Pulmonary artery endothelial cell (primary cell): ENCODE results near the gene IL1RAPL2. TPM values are rescaled to one million over a fixed set of nuclear protein-coding genes. Genes with fewer than 3 reads are reported as not detected.
"Not testable (repeated sequence)": the region's sequence is repeated elsewhere in the genome, so short reads cannot be mapped to it uniquely, and the experiment has no call there.

ENCODE experiments used
- DNase-seq: peaks from one replicate; pipeline ENCODE4 v3.0.0-alpha.2; 2011; ENCODE audit warnings: low read depth, low spot score
- total RNA-seq: library from RNA; depleted of rRNA; stranded (reverse); fragments of >200 nt; gene quantifications from 2 replicates; pipeline ENCODE4 v1.2.3, GENCODE V29; 2014

IL1RAPL2 gene
- total RNA-seq, 1 donor from 2014 or later = not detected

DNA sequence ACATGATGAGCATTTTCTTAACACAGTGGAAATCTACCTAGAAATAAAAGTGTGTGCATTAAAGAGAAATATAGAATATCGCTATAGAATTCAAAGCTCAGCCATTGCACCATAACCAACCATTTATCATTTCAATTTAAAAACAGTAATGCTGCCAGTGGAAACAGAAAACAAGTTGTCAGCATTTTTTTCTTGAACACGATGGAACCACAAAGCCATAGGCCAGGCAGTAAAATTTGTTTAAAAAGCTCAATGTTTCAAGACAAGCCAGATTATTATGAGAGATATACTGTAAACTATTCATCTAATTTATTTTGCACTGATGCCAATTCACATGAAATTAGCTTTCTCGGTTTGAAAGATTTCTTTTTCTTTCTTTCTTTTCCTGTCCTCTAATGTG, 1209.7 kb downstream of the IL1RAPL2 start:
- DNase-seq = no peak

DNA sequence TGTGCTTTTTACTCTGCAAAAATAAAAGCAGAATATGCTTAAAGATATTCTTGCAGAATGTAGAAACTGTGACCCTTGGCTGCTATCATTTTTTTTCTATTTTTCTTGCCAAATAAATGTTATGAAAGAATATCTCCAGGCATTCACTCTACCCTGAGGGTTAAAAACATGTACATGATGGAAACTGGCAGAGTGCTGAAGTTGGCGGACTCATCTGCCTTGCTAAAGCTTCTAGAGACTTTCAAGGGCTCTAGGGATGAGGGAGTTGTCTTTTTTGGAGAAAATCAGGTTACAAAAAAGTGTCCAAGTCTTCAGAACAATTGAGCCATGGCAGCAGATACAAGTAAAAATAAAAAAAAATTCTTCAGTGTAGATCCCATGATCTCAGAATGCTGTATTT, 1215.8 kb downstream of the IL1RAPL2 start:
- no peak for DNase-seq

DNA sequence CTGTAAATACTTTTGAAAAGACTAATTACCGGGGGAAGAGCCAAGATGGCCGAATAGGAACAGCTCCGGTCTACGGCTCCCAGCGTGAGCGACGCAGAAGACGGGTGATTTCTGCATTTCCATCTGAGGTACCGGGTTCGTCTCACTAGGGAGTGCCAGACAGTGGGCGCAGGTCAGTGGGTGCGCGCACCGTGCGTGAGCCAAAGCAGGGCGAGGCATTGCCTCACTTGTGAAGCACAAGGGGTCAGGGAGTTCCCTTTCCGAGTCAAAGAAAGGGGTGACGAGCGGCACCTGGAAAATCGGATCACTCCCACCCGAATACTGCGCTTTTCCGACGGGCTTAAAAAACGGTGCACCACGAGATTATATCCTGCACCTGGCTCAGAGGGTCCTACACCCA, 1230.9 kb downstream of the IL1RAPL2 start:
- not testable (repeated sequence) for DNase-seq

DNA sequence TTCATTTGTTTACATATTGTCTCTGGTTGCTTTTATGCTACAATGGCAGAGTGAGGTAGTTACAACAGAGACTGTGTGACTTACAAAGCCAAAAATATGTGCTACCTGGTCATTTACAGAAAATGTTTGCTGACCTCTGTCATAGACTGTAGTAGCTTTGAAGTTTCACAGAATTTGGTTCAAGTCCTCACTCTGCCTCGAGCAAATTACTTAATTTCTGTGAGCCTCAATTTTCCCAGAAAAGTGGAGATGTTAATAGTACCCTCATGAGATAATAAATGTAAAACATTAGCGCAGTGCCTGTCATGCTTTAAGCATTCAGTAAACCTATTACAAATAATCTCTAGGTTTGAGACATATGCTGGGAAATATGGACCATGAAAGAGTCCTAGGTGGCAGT, 1237.9 kb downstream of the IL1RAPL2 start:
- no peak for DNase-seq

DNA sequence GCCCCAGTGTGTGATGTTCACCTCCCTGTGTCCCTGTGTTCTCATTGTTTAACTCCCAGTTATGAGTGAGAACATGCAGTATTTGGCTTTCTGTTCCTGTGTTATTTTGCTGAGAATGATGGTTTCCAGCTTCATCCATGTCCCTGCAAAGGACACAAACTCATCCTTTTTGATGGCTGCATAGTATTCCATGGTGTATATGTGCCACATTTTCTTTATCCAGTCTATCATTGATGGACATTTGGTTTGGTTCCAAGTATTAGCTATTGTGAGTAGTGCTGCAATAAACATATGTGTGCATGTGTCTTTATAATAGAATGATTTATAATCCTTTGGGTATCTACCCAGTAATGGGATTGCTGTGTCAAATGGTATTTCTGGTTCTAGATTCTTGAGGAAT, 1239.7 kb downstream of the IL1RAPL2 start:
- not testable (repeated sequence) for DNase-seq

DNA sequence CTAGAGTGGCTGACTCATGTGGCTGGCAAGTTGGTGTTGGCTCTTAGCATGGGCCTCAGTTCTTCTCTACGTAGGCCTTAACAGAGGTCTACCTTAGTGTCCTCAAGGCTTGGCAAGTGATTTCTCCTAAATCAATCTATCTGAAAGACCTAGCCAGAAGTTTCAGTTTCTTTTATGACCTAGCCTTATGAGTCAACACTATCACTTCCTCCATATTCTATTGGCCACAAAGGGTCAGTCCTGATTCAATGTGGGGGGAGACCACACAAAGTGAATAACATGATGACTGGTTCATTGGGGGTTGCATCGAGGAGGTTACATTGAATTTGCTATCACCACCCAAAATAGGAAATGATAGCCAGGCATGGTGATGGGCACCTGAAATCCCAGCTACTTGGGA, 1250.5 kb downstream of the IL1RAPL2 start:
- DNase-seq = no peak
